Natural killer cell treated with Interleukin-12 subunit alpha and Interleukin-12 subunit beta and Interleukin-15 and Interleukin-18, amount 100 ng/mL, for 72 hours (primary cell): ENCODE data around the gene ZDHHC12. TPM values are rescaled to one million over a fixed set of nuclear protein-coding genes. Genes with fewer than 3 reads are reported as not detected.
"Not testable (repeated sequence)": the region's sequence is repeated elsewhere in the genome, so short reads cannot be mapped to it uniquely, and the experiment has no call there.

Experiments used
- ATAC-seq, 2 donors: fragments of 150-1000 bp; cut with Tn5 transposase in 1 of 2; sonication (Bioruptor Pico), chemical (Tn5 transposase) in 1 of 2; 2 replicates each; pipeline ENCODE4 v1.10.0; 2021
- DNase-seq: peaks from one replicate; pipeline ENCODE4 v3.0.0; 2022; ENCODE audit warnings: low spot score
- H3K27ac Mint-ChIP-seq, 2 donors: 1 replicate in 1 of 2; 2 replicates in 1 of 2; pipeline ENCODE4 v1.8.0; 2022; ENCODE audit warnings: mixed read lengths in 2 of 2, mild to moderate bottlenecking in 1 of 2, moderate library complexity in 1 of 2
- H3K27me3 Mint-ChIP-seq, 2 donors: 1 replicate in 1 of 2; 2 replicates in 1 of 2; pipeline ENCODE4 v1.8.0; 2022; ENCODE audit warnings: mixed read lengths in 2 of 2
- H3K36me3 Mint-ChIP-seq: one replicate; pipeline ENCODE4 v1.8.0; 2022; ENCODE audit warnings: mixed read lengths
- H3K4me1 Mint-ChIP-seq, 2 donors: 1 replicate in 1 of 2; 2 replicates in 1 of 2; pipeline ENCODE4 v1.8.0; 2022; ENCODE audit warnings: low read depth in 2 of 2, mixed read lengths in 2 of 2, mild to moderate bottlenecking in 1 of 2
- H3K4me3 Mint-ChIP-seq: one replicate; pipeline ENCODE4 v1.8.0; 2022; ENCODE audit warnings: mixed read lengths
- H3K9me3 Mint-ChIP-seq: 2 replicates; pipeline ENCODE4 v1.8.0; 2022; ENCODE audit warnings: mixed read lengths
- total RNA-seq, 2 donors: library from RNA; stranded (reverse); gene quantifications; one replicate each; pipeline ENCODE4 v1.2.3, GENCODE V29; 2022

ZDHHC12 gene
- total RNA-seq, 2 donors from 2014 or later = 56.3 to 72.3 TPM

DNA sequence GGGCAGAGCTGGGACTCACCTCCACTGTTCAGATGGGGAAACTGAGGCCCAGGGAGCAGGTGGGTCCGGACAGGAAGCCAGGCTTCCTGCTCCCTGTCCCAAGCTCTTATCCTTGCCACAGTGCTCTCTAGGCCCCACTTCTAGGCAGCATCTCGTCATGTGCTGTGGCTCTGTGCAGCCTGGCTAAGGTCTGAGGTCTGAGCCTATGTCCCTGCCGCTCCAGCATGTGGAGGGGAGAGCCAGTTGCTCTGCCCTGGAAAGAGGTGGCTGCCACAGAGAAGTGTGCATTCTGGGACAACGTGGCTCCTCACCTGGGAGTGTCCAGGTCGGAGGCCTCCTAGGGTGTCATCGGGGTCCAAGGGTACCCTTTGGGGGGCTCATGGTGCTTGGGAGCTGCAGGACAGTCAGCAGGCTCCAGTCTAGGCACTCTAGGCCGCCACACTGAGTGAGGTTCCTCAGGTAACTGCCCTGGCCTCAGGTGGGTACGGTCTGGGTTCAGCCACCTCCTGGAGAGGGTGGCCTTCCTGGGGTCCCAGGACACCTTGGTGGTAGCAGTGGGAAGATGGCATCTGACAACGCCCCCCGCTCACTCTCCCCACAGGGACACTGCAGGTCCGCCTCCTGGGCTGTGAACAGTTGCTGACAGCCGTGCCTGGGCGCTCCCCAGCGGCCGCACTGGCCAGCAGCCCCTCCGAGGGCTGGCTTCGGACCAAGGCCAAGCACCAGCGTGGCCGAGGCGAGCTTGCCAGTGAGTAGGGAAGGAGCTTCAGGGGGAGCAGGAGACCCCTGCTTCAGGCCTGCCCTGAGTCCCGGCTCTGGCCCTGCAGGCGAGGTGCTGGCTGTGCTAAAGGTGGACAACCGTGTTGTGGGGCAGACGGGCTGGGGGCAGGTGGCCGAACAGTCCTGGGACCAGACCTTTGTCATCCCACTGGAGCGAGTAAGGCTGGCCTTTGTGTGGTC is 11.2 kb downstream of the ZDHHC12 start:
- no peaks in the 10 kb centered on the region for H3K27me3 Mint-ChIP-seq
- no peak for DNase-seq
- H3K4me3 Mint-ChIP-seq = no peak overlapping the region
- H3K9me3 Mint-ChIP-seq = no peaks in the 10 kb centered on the region
- no peaks in the 10 kb centered on the region for H3K36me3 Mint-ChIP-seq
- H3K27ac Mint-ChIP-seq = no peak overlapping the region
- H3K4me1 Mint-ChIP-seq = no peaks in the 10 kb centered on the region
- peak; percentile 20 to 22 for ATAC-seq

DNA sequence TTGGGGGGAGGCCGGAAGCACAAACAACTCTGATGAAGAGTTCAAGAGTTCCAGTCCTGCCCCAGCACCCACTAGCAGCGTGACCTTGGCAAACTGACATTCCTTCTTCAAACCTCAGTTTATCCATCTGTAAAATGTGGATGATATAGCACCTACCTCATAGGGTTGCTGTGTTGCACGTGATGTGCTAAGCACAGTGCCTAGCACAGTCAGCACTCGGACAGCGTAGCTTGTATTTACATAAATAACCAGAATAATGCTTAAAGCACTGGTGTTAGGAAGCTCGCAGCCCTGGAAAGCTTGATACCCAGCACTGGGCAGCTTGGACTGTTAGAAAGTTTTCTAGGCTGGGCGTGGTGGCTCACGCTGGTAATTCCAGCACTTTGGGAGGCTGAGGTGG is 16.5 kb downstream of the ZDHHC12 start:
- Mint-ChIP-seq H3K4me3 (no peak overlapping the region), H3K27me3 (no peaks in the 10 kb centered on the region), H3K27ac (no peak overlapping the region), H3K36me3 (no peaks in the 10 kb centered on the region), H3K4me1 (peaks cover 0 to 4% of the 10 kb centered on the region in 2 donors), H3K9me3 (no peaks in the 10 kb centered on the region)
- ATAC-seq = no peak
- no peak for DNase-seq

DNA sequence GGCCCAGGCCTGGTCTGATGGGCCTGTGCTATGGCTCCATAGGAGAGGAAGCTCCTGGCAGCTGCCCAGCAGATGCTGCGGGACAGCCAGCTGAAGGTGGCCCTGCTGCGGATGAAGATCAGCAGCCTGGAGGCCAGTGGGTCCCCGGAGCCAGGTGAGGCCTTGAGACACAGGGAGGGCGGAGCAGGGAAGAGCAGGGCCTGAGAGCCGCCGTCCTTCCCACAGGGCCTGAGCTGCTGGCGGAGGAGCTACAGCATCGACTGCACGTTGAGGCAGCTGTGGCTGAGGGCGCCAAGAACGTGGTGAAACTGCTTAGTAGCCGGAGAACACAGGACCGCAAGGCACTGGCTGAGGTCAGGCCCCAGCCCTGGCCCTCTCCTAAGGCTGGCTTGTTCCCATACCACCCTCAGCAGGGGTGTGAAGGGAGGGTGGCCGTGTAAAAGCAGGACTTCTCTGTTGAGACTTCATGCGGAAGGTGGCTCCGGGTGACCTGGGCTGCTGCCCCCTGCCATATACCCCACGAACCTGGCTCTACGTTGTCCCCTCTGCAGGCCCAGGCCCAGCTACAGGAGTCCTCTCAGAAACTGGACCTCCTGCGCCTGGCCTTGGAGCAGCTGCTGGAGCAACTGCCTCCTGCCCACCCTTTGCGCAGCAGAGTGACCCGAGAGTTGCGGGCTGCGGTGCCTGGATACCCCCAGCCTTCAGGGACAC is 17.1 kb downstream of the ZDHHC12 start:
- H3K36me3 Mint-ChIP-seq = no peaks in the 10 kb centered on the region
- ATAC-seq (no peak), DNase-seq (no peak)
- no peaks in the 10 kb centered on the region for H3K27me3 Mint-ChIP-seq
- no peaks in the 10 kb centered on the region for H3K9me3 Mint-ChIP-seq
- H3K4me1 Mint-ChIP-seq = peaks cover 5 to 8% of the 10 kb centered on the region in 2 donors
- no peak overlapping the region for H3K4me3 Mint-ChIP-seq
- H3K27ac Mint-ChIP-seq = no peak overlapping the region

DNA sequence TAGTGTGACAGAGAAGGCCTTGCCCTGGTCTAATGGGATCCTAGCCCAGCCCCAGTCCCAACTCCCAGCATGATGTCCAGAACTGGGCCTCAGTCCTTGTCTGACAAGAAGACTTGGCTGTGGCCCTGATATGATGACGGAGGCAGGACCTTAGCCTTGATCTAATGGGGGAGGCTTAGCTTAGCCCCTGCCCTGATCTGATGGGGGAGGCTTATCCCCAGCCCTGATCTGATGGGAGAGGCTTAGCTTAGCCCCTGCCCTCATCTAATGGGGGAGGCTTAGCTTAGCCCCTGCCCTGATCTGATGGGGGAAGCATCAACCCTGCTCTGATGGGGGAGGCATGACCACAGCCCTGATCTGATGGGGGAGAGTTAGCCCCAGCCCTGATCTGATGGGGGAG is 17.9 kb downstream of the ZDHHC12 start:
- H3K4me1 Mint-ChIP-seq = peaks cover 5 to 15% of the 10 kb centered on the region in 2 donors
- no peak overlapping the region for H3K4me3 Mint-ChIP-seq
- H3K27me3 Mint-ChIP-seq = no peaks in the 10 kb centered on the region
- H3K36me3 Mint-ChIP-seq = no peaks in the 10 kb centered on the region
- H3K27ac Mint-ChIP-seq = no peak overlapping the region
- H3K9me3 Mint-ChIP-seq = no peaks in the 10 kb centered on the region
- DNase-seq (no peak), ATAC-seq (no peak)

DNA sequence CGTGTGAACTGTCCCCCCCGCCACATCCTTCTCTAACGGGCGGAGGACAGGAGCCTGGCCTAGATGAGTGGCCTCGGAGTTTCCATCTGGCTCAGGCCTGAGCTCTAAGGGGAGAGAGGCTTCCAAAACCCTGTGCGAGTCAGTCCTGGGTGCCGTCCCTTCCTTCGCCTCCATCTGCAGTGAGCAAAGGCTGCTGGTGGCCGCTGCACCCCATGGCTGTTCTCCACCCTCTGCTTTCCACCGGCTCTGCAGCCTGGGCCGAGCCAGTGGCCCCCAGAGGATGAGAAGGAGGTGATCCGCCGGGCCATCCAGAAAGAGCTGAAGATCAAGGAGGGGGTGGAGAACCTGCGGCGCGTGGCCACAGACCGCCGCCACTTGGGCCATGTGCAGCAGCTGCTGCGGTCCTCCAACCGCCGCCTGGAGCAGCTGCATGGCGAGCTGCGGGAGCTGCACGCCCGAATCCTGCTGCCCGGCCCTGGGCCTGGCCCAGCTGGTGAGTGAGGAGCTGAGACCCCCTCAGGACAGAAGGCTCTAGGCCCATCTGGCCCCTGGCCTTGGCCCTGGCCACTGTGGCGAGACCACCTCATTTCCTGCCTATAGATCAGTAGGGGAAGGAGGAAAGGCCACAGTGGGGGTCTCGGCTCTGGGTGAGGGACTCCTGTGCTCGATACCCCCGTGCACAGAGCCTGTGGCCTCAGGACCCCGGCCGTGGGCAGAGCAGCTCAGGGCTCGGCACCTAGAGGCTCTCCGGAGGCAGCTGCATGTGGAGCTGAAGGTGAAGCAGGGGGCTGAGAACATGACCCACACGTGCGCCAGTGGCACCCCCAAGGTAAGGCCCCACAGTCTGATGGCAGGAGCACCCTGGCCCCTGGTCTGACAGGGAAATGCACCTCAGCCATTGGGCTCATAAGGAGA is 18.6 kb downstream of the ZDHHC12 start:
- no peaks in the 10 kb centered on the region for H3K36me3 Mint-ChIP-seq
- H3K27me3 Mint-ChIP-seq = no peaks in the 10 kb centered on the region
- no peak overlapping the region for H3K27ac Mint-ChIP-seq
- H3K9me3 Mint-ChIP-seq = no peaks in the 10 kb centered on the region
- no peak for DNase-seq
- no peak for ATAC-seq
- no peak overlapping the region for H3K4me3 Mint-ChIP-seq
- H3K4me1 Mint-ChIP-seq = peaks cover 5 to 15% of the 10 kb centered on the region in 2 donors

DNA sequence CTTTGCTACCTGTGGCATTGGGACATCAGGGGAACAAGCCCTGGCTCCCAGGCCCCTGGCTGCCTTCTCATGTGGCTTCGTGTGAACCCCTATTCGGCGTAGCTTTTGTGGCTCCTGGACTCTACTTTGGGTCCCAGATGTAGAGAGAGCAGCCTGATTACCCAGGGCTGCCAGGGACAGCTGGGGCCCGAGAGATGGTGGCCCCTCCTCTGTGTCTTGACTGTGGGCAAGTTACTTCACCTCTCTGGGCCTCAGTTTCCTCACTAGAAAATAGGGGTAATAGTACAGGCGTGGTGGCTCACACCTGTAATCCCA is 19.6 kb downstream of the ZDHHC12 start:
- no peak overlapping the region for H3K4me3 Mint-ChIP-seq
- peaks cover 5 to 15% of the 10 kb centered on the region in 2 donors for H3K4me1 Mint-ChIP-seq
- ATAC-seq (no peak), DNase-seq (no peak)
- H3K27ac Mint-ChIP-seq = no peak overlapping the region
- no peaks in the 10 kb centered on the region for H3K9me3 Mint-ChIP-seq
- H3K36me3 Mint-ChIP-seq = no peaks in the 10 kb centered on the region
- H3K27me3 Mint-ChIP-seq = no peaks in the 10 kb centered on the region

DNA sequence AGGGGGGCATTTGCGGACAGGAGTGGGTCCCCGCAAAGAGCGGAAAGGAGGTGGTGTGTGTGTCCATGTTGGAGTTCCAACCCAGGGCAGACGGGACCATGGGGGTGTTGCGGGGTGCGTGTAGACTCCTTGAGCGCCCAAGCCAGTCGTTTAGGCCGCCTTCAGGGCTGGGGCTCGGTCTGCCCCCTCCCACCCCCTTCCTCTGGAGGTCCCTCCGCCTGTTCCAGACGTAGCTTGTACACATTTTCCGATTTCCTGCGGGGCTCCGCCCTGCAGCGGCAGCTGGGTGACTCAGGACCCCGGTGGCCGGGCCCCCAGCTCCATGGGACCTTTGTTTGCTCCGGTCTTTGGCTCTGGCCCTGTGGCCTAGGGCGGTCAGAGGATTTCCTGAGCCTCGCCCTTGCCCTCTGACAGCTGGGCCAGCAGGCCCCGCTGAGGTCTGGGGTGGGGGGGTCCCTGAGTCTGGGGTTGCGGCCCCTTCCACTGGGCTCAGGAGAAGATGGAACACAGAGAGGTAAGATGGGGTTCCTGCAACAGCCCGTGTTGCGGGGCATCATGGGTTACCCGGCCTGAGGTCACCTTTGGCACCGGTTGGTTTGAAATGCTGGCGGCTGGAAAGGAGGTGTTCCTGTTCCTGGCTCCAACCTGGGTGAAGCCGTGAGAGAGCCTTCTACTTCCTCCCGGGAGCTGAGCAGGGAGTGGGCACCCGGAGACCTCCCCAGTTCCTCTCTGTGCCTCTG is 20.1 kb downstream of the ZDHHC12 start:
- H3K36me3 Mint-ChIP-seq = no peaks in the 10 kb centered on the region
- H3K9me3 Mint-ChIP-seq = no peaks in the 10 kb centered on the region
- H3K4me3 Mint-ChIP-seq = peak overlapping the region; percentile 65
- DNase-seq = no peak
- peak overlapping the region in 1 of 2 donors; percentile 59 for H3K27ac Mint-ChIP-seq
- no peak for ATAC-seq
- H3K4me1 Mint-ChIP-seq = peaks cover 5 to 15% of the 10 kb centered on the region in 2 donors
- H3K27me3 Mint-ChIP-seq = no peaks in the 10 kb centered on the region

DNA sequence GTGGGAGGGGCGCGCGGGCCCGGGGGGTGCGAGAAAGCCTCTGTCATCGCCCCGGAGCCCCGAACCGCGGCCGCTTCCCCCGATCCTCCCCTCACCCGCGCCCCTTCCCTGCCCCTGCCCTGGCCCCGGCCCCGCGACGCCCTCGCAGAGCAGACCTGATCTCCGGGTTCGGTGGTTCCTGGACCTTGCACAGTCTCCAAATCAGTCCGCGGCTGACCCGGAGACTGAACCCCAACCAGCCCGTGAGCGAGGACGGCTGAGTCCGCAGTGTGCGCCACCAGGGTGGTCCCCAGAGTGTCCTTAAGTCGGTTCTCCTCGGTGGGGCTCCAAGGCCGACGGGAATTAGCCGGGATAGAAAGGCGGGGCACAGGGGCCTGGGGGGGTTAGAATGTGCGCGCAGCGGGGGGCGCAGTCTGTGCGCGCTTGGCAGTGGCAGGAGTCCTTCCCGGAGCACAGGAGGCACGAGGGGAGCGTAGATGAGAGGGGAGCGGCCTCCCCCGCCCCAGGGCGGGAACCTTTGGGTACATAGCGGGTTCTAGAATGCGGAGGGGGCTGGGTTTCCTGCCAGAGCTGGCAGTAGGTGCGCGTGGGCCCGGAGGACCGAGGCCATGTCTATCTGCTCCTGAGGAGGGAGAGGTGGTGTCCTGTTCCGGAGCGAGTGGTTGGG is 20.8 kb downstream of the ZDHHC12 start:
- Mint-ChIP-seq H3K4me3 (peak overlapping the region; percentile 65), H3K27ac (peak overlapping the region in 1 of 2 donors; percentile 59), H3K4me1 (peaks cover 5 to 15% of the 10 kb centered on the region in 2 donors), H3K9me3 (no peaks in the 10 kb centered on the region), H3K27me3 (no peaks in the 10 kb centered on the region), H3K36me3 (no peaks in the 10 kb centered on the region)
- DNase-seq = no peak
- peak in 1 of 2 donors; percentile 37 for ATAC-seq

DNA sequence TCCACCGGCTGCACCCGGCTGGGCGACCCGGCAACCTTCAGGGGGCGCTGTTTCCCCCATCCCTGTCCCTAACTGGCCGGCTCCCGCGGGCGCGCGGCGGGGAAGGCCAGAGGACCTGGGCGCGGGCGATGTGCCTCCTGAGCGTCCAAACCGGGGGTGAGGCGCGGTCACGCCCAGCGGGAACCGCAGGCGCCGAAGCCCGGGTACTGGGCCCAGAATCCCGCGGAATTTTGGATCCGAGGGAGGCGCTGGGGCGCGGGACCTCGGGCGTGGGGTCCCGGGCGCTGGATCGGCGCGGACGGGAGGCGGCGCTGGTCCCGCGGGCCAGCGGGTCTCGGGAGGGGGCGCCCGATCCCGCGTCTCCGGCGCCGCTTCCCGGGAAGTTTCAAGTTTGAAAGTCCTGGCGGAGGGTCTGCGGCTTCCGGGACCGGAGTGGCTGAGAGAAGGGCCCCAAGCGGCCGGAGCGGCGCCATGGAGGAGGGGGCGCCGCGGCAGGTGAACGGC is 21.4 kb downstream of the ZDHHC12 start, which contains the start of gene PKN3:
TSS of gene PKN3 (plus strand) at position 59 of the 504 bp plus-strand sequence. CDS start at position 472, 413 bp downstream.
- ATAC-seq (peak; percentile 89 to 92), DNase-seq (peak; percentile 88)
- H3K36me3 Mint-ChIP-seq = no peaks in the 10 kb centered on the region
- H3K27me3 Mint-ChIP-seq = no peaks in the 10 kb centered on the region
- H3K9me3 Mint-ChIP-seq = no peaks in the 10 kb centered on the region
- H3K4me1 Mint-ChIP-seq = peaks cover 5 to 15% of the 10 kb centered on the region in 2 donors
- peak within 1 kb of the TSS; percentile 91 for H3K4me3 Mint-ChIP-seq
- H3K27ac Mint-ChIP-seq = peak within 1 kb of the TSS in 1 of 2 donors; percentile 59

DNA sequence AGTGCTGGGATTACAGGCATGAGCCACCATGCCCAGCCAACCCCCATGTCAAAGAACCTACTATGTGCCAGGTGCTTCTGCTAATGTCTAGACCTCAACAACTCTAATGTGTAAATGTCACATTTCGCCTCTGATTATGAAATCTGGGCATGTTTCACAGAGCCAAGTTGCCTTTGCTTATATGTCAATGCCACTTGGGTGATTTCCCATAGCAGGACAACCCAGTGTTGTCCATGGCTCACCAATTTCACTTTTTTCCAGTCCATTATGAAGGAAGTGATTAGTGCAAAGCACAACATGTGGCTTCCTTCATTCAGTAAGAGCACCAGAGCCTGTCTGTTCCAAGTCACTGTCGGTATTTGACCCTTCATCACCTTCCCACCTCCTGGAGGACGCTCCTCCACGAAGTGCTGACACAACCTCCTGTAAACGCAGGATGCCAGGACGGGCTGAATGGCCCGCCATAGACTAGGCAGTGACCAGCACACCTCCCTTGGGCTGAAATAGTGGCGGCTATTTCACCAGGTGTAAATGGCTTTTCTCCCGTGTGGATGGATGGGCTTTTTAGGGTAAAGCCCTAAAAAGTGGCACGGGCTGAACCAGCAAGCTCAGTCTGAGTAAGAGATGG is 22.6 kb downstream of the ZDHHC12 start:
- H3K27ac Mint-ChIP-seq = no peak overlapping the region
- no peaks in the 10 kb centered on the region for H3K36me3 Mint-ChIP-seq
- H3K9me3 Mint-ChIP-seq = no peaks in the 10 kb centered on the region

DNA sequence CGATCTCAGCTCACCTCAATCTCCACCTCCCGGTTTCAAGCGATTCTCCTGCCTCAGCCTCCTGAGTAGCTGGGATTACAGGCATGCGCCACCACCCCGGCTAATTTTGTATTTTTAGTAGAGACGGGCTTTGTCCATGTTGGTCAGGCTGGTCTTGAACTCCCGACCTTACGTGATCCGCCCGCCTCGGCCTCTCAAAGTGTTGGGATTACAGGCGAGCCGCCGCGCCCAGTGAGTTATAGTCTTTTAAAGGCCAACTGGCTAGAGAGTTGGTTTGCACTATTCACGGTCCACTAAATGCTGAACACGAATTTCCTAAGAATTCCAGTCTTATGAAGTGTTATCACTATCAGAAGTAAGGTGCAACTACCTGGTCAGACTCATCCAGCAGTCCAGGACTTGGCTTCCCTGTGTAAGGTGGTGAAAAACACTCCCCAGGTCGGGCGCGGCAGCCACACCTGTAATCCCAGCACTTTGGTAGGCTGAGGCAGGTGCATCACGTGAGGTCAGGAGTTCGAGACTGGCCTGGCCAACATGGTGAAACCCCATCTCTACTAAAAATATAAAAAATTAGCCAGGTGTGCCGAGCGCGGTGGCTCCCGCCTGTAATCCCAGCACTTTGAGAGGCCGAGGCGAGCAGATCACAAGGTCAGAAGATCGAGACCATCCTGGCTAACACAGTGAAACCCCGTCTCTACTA is 24.7 kb downstream of the ZDHHC12 start:
- H3K36me3 Mint-ChIP-seq, ATAC-seq, H3K27me3 Mint-ChIP-seq, DNase-seq, H3K27ac Mint-ChIP-seq, H3K9me3 Mint-ChIP-seq, H3K4me3 Mint-ChIP-seq: not testable (repeated sequence)
- peaks cover 5 to 15% of the 10 kb centered on the region in 2 donors for H3K4me1 Mint-ChIP-seq

More for the DNA sequence above, 22.6 kb downstream of the ZDHHC12 start:
- Mint-ChIP-seq H3K27me3 (no peaks in the 10 kb centered on the region), H3K4me1 (peaks cover 5 to 15% of the 10 kb centered on the region in 2 donors), H3K4me3 (peak overlapping the region; percentile 38)
- DNase-seq = no peak
- no peak for ATAC-seq
